Stimulated activated CD4-positive, alpha-beta T cell treated with anti-CD3 and anti-CD28 coated beads, Interleukin-1b, Interleukin-23, amount 100 ng/mL, for 4 hours (primary cell): Measurements from ENCODE around the gene PARS2.

Source experiments
- DNase-seq, 2 donors: peaks; one replicate each; pipeline ENCODE4 v3.0.0-alpha.2; 2020; ENCODE audit warnings: low read depth in 2 of 2

Gene PARS2

DNA sequence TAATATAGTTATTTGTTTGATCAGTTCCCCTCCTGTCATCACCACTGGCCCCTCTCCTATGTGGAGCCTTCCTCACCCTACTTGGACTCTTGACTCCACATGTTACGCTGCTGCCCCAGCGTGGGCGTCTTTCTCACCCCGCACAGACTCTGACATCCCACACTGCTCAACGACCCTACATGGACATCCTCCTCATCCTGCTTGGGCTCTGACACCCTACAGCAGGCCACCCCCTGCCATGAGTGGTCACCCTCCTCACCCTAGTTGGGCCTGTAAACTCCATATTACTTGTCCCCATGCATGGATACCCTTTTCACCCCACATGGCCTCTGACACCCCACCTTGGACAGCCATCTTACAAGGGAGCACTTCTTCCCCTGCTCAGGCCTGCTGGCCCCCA, 27.6 kb downstream of the PARS2 start:
- no peak for DNase-seq

DNA sequence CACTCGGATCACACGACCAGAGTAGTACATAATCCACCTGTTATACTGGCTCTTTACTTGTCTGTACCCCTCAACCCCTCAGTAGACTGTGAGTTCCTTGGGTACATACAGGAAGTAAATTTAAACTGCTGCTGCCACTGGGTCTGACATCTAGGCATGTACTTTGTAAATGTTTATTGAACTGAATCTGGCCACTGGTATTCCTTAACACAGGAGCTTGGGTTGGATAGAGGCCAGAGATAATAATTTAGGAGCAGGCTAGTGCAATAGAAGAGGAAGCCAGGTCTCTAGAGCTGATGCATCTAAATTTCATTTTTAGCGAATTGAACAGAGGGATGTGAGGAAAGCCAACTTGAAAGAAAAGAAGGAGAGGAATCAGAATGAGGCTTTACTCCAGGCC, 36.3 kb downstream of the PARS2 start:
- no peak for DNase-seq

DNA sequence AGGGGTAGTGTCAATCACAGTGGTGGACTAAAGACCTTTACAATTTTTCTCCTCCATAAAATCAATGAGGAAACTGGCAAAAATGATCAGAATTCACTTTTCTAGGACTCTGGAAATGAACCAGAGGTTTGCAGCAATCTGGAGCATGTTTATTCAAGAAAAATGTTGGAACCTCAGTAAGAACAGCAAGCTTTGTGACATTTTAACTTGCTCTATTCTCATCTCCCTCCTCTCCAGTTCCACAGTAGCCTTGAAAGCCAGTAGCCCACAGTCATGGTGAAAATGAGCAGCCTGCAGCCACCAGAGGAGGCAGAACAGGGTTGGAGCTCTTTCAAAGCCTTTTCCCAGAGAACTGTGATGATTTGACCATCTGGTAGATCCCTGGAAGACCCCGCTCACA, 39.6 kb downstream of the PARS2 start:
- DNase-seq: no peak

DNA sequence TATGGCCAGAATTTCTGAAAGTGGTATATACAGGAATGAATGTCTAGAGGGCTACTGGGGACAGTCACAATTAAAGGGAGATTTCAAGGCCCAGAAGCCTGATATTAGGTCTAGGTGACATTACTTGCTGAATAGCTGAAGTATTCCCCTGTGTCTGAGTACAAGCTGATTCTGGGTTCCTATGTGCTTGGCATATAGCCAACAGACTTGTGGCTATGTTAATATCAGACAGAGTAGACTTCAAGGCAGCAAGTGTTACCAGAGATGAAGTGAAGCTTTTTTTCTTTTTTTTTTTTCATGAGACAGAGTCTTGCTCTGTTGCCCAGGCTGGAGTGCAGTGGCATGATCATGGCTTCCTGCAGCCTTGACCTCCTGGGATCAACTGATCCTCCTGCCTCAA, 40.3 kb downstream of the PARS2 start:
- DNase-seq: no peak

DNA sequence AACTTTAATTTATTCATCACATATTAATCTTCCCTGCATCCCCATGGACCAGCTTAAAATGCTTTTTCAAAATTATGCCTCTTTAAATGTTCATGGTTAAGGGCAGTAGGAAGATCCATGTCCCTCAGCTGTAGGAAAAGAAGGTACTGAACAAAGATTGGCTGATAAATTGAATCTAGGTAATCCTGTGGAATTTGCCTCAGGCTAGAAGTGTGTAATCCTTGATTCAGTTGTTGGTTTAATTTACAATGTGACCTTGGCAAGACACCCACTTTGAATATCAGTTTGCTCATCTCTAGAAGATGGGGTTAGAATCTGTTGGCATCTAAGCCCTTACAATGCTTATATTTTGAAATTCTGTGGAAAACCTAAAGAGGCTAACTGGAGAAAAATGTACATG, 42.6 kb downstream of the PARS2 start:
- no peak for DNase-seq

DNA sequence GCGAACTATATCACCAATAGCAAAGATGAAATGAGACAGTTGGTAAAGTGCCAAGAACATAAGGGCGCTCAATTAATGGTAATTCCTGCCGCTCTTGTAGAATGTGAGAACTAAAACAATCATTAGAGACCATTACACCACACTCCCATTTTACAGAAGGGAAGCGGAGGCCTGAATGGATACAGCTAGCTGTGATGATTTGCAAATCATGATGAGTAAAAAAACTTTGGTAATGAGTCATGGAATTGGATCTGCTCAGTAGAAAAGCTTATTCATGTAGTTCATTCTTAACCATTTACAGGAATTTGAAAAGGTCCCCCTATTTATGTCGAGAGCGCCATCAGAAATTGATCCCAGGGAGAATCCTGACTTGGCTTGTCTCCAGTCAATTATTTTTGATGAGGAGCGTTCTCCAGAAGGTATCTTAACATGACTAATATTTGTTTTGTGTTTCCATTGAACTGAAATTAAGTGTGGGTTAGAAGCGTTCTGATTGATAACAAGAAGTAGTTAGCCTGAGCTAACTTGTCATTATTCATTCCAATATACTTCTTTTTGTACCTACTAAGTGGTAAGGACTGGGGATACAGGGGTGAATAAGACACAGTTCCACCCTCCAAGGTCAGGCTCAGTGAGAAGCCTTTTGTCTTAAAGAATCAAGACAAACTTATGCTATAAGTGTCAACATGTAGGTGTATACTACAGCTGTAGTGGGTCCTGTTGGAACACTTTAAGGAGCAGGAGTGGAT, 47.9 kb downstream of the PARS2 start:
- DNase-seq: no peak

DNA sequence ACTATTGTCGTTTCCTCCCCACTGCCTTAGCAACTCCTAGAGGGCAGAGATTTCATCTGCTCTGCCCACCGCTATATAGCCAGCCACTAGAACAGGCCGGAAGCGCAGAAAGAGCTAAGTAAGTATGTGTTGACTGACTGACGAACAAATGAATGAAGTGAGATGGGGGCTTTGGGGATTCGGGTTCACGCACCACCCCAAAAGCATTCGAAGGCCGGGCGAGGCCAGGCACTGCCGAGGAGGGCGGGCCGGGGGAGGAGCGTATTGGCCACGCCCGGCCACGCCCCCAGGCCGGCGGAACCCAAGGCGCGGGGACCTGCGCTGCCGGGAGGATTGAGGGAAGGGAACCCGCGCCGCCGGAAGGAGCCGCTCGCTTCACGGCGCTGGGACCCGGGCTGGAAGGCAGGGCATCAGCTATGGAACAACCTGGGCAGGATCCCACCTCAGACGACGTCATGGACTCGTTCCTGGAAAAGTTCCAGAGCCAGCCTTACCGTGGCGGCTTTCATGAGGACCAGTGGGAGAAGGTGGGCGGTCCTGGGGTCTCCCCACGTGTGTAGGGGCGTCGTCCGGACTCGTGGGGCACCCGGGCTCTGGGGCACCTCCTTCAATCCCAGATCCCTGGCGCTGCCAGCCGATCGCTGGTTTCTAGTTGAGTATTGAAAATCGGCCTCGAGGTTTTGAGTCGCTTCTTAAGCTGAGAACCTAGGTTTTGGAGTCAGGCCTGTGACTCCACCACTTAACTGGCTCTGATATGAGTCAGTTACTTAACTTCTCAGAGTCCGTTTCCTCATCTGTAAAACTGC, 48.6 kb downstream of the PARS2 start, which contains the start of gene TTC4:
TSS of gene TTC4 (plus strand) at position 369 of the 806 bp plus-strand sequence. CDS start at position 417, 48 bp downstream.
- peak; percentile 81 for DNase-seq

DNA sequence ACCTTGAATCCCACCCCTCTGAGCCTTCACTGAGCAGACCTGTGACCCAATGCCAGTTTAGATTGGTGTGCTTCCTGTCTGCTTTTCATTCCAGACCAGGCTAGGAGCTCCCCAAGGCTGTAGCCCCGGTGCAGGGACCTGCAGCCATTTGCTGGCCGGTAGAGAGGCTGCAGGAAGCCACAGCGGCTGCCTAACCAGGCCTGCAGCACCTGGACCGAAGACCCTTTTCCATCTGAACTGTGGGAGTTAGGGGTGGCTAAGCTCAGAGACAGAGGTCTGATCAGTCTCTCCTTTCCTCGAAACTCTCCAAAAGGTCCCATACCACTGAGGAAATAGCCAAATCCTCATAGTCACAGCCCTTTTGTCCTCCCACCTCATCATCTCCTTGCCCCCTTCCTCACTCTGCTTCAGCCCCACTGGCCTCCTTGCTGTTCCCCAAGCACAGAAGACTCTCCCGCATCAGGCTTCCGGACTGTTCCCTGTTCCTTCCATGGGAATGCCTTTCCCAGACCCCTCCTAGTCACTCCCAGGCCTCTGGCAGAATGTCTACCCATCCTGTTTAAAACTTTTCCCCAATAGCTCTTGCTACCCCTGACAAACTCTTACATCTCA, 49.3 kb downstream of the PARS2 start:
- DNase-seq: no peak

DNA sequence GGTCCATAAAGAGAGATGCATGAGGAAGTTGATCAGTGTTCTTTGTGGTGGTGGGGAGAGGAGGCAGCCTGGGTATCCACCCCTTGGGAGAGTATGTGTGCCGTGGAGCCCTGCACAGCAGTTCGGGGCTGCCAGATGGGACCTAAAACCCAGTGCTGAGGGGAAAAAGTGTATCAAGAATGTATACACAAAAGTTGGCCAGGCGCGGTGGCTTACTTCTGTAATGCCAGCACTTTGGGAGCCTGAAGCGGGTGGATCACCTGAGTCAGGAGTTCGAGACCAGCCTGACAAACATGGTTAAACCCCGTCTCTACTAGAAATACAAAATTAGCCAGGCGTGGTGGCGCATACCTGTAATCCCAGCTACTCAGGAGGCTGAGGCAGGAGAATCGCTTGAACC, 52.8 kb downstream of the PARS2 start:
- DNase-seq: no peak

DNA sequence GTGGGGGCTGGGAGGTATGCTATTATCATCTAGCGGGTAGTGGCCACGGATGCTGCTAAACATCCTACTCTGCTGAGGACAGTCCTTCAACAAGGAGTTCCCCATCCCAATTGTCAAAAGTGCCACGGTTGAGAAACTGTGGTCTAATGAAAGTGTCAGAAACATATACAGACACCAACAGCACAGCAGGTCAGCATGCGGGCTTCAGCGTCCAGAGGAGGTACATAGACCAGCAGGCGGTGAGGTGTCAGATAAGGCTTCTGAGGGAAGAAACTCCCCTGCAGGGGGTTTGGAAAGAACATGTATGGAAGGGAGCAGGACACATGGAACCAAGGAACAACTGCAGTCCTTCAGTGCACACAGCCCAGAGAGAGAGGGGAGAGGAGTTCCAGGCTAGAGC, 53.5 kb downstream of the PARS2 start:
- DNase-seq: no peak

DNA sequence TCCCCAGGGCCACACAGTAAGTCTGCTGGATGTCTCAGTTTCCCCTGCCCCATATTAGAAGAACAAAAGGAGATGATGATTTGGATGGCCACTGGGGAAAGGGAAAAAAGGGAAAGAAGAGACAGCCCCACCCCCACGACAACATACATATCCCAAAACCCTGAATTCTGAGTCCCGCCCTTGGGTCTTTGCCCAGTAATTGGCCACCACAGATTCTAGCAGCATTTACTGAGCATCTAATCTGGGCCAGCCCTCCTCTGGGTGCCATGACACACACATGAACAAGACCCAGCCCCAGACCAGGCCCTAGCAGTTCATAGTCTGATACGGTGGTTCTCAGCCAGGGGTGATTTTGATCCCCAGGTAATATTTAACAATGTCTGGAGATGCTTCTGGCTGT, 53.9 kb downstream of the PARS2 start:
- no peak for DNase-seq

DNA sequence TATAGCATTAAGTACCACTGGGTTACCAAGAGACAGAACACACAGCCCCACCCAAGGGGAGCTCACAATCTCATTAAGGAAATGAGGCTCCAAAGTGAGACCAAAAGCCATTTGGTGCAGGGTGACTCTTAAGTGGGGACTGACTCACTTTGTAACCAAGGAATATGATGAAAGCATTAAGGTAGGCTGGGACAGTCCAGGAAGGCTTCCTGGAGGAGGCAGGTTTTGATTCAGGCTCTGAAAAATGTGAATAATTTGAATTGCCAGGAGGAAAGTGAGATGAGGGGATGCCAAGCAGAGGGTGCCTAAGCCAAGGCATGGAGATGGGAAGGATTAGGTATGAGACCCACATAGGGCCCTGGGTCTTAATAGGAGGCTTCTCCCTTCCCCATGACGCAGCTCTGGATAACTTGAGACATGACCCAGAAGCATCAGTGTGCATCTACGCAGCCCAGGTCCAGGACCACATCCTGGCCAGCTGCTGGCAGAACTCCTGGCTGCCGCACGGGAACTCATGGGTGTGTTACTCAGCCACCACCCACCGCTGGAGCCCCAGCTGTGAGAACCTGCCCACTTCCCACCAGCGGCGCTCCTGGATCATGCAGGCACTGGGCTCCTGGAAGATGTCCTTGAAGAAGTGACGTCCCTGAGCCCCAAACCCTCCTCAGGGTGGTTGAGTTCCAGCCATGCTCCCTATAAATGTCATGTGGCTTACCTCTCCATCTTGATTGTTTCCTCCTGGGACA, 54.6 kb downstream of the PARS2 start:
- DNase-seq: no peak

DNA sequence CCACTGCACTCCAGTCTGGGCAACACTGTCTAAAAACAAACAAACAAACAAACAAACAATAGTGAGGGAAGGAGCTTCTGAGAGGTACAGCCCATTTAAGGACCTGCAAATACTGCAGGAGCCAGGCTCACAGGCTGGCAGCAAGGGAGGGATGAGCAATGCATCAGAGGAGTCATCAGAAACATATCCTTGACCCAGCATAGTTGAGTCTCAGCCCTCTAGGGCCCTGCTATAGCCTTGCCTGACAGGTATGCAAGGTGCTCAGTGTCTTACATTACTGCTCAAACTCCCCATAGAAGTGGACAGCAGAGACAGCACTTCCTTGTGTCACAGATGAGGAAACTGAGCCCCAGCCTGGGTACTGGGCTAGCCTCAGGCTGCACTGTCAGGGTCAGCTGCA, 55.9 kb downstream of the PARS2 start:
- DNase-seq: no peak
